GM23338 (cell line): Measurements from ENCODE around the gene LRP1-AS. TPM values are rescaled to one million over a fixed set of nuclear protein-coding genes. Genes with fewer than 3 reads are reported as not detected.

ENCODE experiments used
- ATAC-seq: fragments of 200-7000 bp; cut with Tn5 transposase; 3 replicates; pipeline ENCODE4 v1.9.1; 2020
- DNase-seq: peaks from one replicate; pipeline ENCODE4 v3.0.0-alpha.2; 2015; ENCODE audit warnings: low spot score
- H2AFZ ChIP-seq: fragments of 200-600 bp; sonication (generic); 2 replicates; pipeline ENCODE4 v1.8.0; 2016; ENCODE audit warnings: antibody characterized with exemption, mild to moderate bottlenecking, moderate library complexity
- H3F3A ChIP-seq: fragments of 200-600 bp; sonication (generic); replicated peaks from 2 replicates; pipeline ENCODE4 v1.8.0; 2017; ENCODE audit warnings: antibody characterized with exemption, mixed run types, low read depth
- H3K27ac ChIP-seq: fragments of 200-600 bp; sonication (generic); 2 replicates; pipeline ENCODE4 v1.6.1; 2016; ENCODE audit warnings: low read depth
- H3K27me3 ChIP-seq: fragments of 200-600 bp; sonication (generic); 2 replicates; pipeline ENCODE4 v1.8.0; 2016; ENCODE audit warnings: mild to moderate bottlenecking, mixed run types, moderate library complexity; ENCODE audit not compliant: insufficient read depth
- H3K36me3 ChIP-seq: fragments of 200-600 bp; sonication (generic); 2 replicates; pipeline ENCODE4 v1.8.0; 2016; ENCODE audit warnings: mild to moderate bottlenecking; ENCODE audit not compliant: insufficient read depth
- H3K4me1 ChIP-seq: fragments of 200-600 bp; sonication (generic); 2 replicates; pipeline ENCODE4 v1.8.0; 2016; ENCODE audit warnings: mild to moderate bottlenecking, moderate library complexity; ENCODE audit not compliant: insufficient read depth
- H3K4me2 ChIP-seq: fragments of 200-600 bp; sonication (generic); 2 replicates; pipeline ENCODE4 v1.7.1; 2017; ENCODE audit warnings: mixed run types
- H3K4me3 ChIP-seq: fragments of 200-600 bp; sonication (generic); 2 replicates; pipeline ENCODE4 v1.6.1; 2016; ENCODE audit warnings: mixed run types
- H3K79me2 ChIP-seq: fragments of 200-600 bp; sonication (generic); replicated peaks from 2 replicates; pipeline ENCODE4 v1.8.0; 2017; ENCODE audit warnings: mild to moderate bottlenecking; ENCODE audit not compliant: insufficient read depth
- H3K9me2 ChIP-seq: fragments of 200-600 bp; sonication (generic); 2 replicates; pipeline ENCODE4 v1.8.0; 2017; ENCODE audit not compliant: insufficient read depth
- H4K20me1 ChIP-seq: fragments of 200-600 bp; sonication (generic); replicated peaks from 2 replicates; pipeline ENCODE4 v1.8.0; 2017; ENCODE audit warnings: mild to moderate bottlenecking; ENCODE audit not compliant: insufficient read depth
- H3K27ac Mint-ChIP-seq: 2 replicates; pipeline ENCODE4 v1.8.0; 2020; ENCODE audit warnings: inconsistent platforms, mild to moderate bottlenecking, moderate library complexity, mixed read lengths
- H3K27me3 Mint-ChIP-seq: 3 replicates; pipeline ENCODE4 v1.8.0; 2022; ENCODE audit warnings: low read depth, mild to moderate bottlenecking, moderate library complexity, mixed read lengths, inconsistent platforms; ENCODE audit not compliant: insufficient read depth, poor library complexity
- H3K36me3 Mint-ChIP-seq: 3 replicates; pipeline ENCODE4 v1.8.0; 2021; ENCODE audit warnings: low read depth, mild to moderate bottlenecking, inconsistent platforms, moderate library complexity, mixed read lengths
- H3K4me1 Mint-ChIP-seq: 3 replicates; pipeline ENCODE4 v1.8.0; 2020; ENCODE audit warnings: mild to moderate bottlenecking, inconsistent platforms, mixed read lengths
- H3K4me3 Mint-ChIP-seq: 3 replicates; pipeline ENCODE4 v1.8.0; 2021; ENCODE audit warnings: moderate library complexity, mild to moderate bottlenecking, inconsistent platforms, mixed read lengths
- H3K9me3 Mint-ChIP-seq: 3 replicates; pipeline ENCODE4 v1.8.0; 2020; ENCODE audit warnings: moderate library complexity, mild to moderate bottlenecking, inconsistent platforms, mixed read lengths
- CREB1 ChIP-seq: fragments of 250-450 bp; sonication (Bioruptor Pico); IDR thresholded peaks from 2 replicates; pipeline ENCODE4 v1.5.0; 2020; ENCODE audit warnings: low read depth, mild to moderate bottlenecking, moderate library complexity
- CTCF ChIP-seq, 2 experiments: fragments of 200-600 bp in 1 of 2; sonication (generic) in 1 of 2; conservative IDR thresholded peaks; 2 replicates each; pipeline versions ENCODE4 v1.5.1 to v1.6.1; 2016 to 2017; ENCODE audit warnings: antibody characterized with exemption in 2 of 2, low read depth in 2 of 2, mild to moderate bottlenecking in 2 of 2, moderate library complexity in 1 of 2
- ETS1 ChIP-seq: IDR thresholded peaks from 2 replicates; pipeline ENCODE4 v1.6.1; 2016; ENCODE audit warnings: antibody characterized with exemption
- EZH2 ChIP-seq: fragments of 200-600 bp; sonication (generic); IDR thresholded peaks from one replicate; pipeline ENCODE4 v1.8.0; 2017; ENCODE audit warnings: antibody characterized with exemption, mild to moderate bottlenecking, low read depth; ENCODE audit not compliant: unreplicated experiment
- JUNB ChIP-seq: IDR thresholded peaks from one replicate; pipeline ENCODE4 v1.6.1; 2016; ENCODE audit warnings: antibody characterized with exemption; ENCODE audit not compliant: unreplicated experiment
- NANOG ChIP-seq: IDR thresholded peaks from 2 replicates; pipeline ENCODE4 v1.6.1; 2016; ENCODE audit warnings: antibody characterized with exemption, borderline replicate concordance
- POLR2AphosphoS5 ChIP-seq: IDR thresholded peaks from 2 replicates; pipeline ENCODE4 v1.6.1; 2016; ENCODE audit warnings: antibody characterized with exemption, low read depth
- REST ChIP-seq: IDR thresholded peaks from one replicate; pipeline ENCODE4 v1.6.1; 2018; ENCODE audit warnings: antibody characterized with exemption; ENCODE audit not compliant: unreplicated experiment
- ZNF331 ChIP-seq: fragments of 250-450 bp; sonication (Bioruptor Pico); IDR thresholded peaks from 2 replicates; pipeline ENCODE4 v1.5.0; 2020; ENCODE audit warnings: low read depth, mild to moderate bottlenecking, moderate library complexity
- ZNF462 ChIP-seq: fragments of 250-450 bp; sonication (Bioruptor Pico); IDR thresholded peaks from 2 replicates; pipeline ENCODE4 v1.5.0; 2020; ENCODE audit warnings: mild to moderate bottlenecking, moderate library complexity
- polyA plus RNA-seq: library from polyadenylated mRNA; unstranded; fragments of >200 nt; fragmentation: Nextera tagmentation; extraction: Ambion mirVana; gene quantifications from 2 replicates; pipeline ENCODE4 v1.2.1, GENCODE V29; 2016
- total RNA-seq: library from RNA; depleted of rRNA; stranded (reverse); fragments of >200 nt; shearing (Covaris generic); gene quantifications from 2 replicates; pipeline ENCODE4 v1.2.3, GENCODE V29; 2014

Gene LRP1-AS
- total and polyA plus RNA-seq, 2 experiments from 2014 or later, result 0.86 TPM; not detected in 1

- Histone ChIP-seq H3K27me3 (no peaks in the 10 kb centered on the region), H3K9me2 (no peaks in the 10 kb centered on the region), H3K79me2 (no peaks in the 10 kb centered on the region), H3K36me3 (peaks cover 23% of the 10 kb centered on the region), H3F3A (peaks cover 19% of the 10 kb centered on the region), H3K4me3 (no peak overlapping the region), H3K4me2 (no peak overlapping the region), H3K4me1 (no peaks in the 10 kb centered on the region), H3K27ac (no peak overlapping the region), H4K20me1 (no peaks in the 10 kb centered on the region; the same call in 1 of the 2 replicates), H2AFZ (no peak overlapping the region)
- Mint-ChIP-seq H3K4me3 (no peak overlapping the region), H3K27ac (no peak overlapping the region), H3K4me1 (peaks cover 5% of the 10 kb centered on the region; the same call in 2 of the 3 replicates), H3K9me3 (no peaks in the 10 kb centered on the region), H3K36me3 (peaks cover 92% of the 10 kb centered on the region), H3K27me3 (peaks cover 38% of the 10 kb centered on the region)
- DNase-seq (no peak), ATAC-seq (no peak)
- TF ChIP-seq EZH2 (no peak), NANOG (no peak), CTCF (conservative IDR thresholded peaks at IDR 0.05; ENCODE audit: low read depth in 2 of 2) (no peak), ETS1 (no peak), CREB1 (no peak), REST (no peak), ZNF462 (CRISPR knock-in tag) (no peak), POLR2AphosphoS5 (no peak), ZNF331 (no peak), JUNB (no peak)
Observed at GRCh38 chr12:57183939-57184725, 36.7 kb upstream of the LRP1-AS start.
